Measurements from ENCODE around the gene CACNA1H. TPM values are rescaled to one million over a fixed set of nuclear protein-coding genes. Genes with fewer than 3 reads are reported as not detected.

CACNA1H gene
- total and polyA plus RNA-seq, 2 of the 4 experiments (the other 2 are of a cell fraction), result 1.6 to 5.8 TPM

GRCh38 chr16:1174477-1175357 is 21.8 kb downstream of the CACNA1H start:
- WGBS, 2 experiments (ENCODE audit: extremely low coverage in 2 of 2, insufficient read length in 1 of 2), result 47% methylated on average over 15 of the region's 38 CpGs; no CpG with 5 or more reads in 1 of the 2 experiments
- Histone ChIP-seq H3K4me3 (ENCODE audit: insufficient read depth, low read depth, low read length) (no peak overlapping the region), H3K27ac (ENCODE audit: insufficient read depth, low read length) (peak overlapping the region; percentile 18; the same call in 1 of the 2 replicates), H3K27me3 (ENCODE audit: control insufficient read depth, insufficient read depth, low read length) (no peaks in the 10 kb centered on the region; the same call in 1 of the 2 replicates), H3K56ac (ENCODE audit: extremely low read depth, insufficient read depth, low read length) (no peak overlapping the region), H3K14ac (replicated peaks; ENCODE audit: low read depth, low read length) (no peak overlapping the region), H3K9me1 (ENCODE audit: insufficient read depth, low read length) (0 out of 2 replicates have a peak, but pooled peaks cover 3% of the 10 kb centered on the region), H3K79me1 (ENCODE audit: low read depth in 1 of 2, low read length in 2 of 2) (no peaks in the 10 kb centered on the region), H3K23ac (ENCODE audit: low read depth, low read length) (no peak overlapping the region), H2AFZ (replicated peaks; ENCODE audit: low read length, poor library complexity) (no peak overlapping the region), H3K4ac (ENCODE audit: low read depth, low read length) (peak overlapping the region; percentile 77), H2BK5ac (ENCODE audit: low read depth, low read length, poor library complexity, severe bottlenecking) (no peak overlapping the region), H3K9me3 (ENCODE audit: control insufficient read depth, insufficient read depth, low read length) (no peaks in the 10 kb centered on the region), H2AK9ac (replicated peaks; ENCODE audit: low read depth, low read length, poor library complexity) (peak overlapping the region; percentile 78), H3K4me2 (ENCODE audit: low read depth, low read length) (no peak overlapping the region; the same call in 1 of the 2 replicates), H2AK5ac (ENCODE audit: low read depth, low read length) (peak overlapping the region; percentile 51; the same call in 1 of the 2 replicates), H4K5ac (ENCODE audit: low read depth, low read length) (no peak overlapping the region), H2BK20ac (ENCODE audit: low read depth, low read length) (no peak overlapping the region), H3K4me1 (ENCODE audit: control insufficient read depth, insufficient read depth, low read length) (peaks cover 14% of the 10 kb centered on the region), H3K36me3 (ENCODE audit: control insufficient read depth, insufficient read depth, low read length) (no peaks in the 10 kb centered on the region), H2BK15ac (ENCODE audit: low read depth, low read length) (no peak overlapping the region), H4K20me1 (ENCODE audit: insufficient read depth, low read length) (no peaks in the 10 kb centered on the region; the same call in 1 of the 2 replicates), H4K8ac (ENCODE audit: low read depth in 2 of 2, low read length in 2 of 2) (peak overlapping the region in 1 of 2 experiments; percentile 23; a peak in 1 of 4 replicates), H4K91ac (ENCODE audit: insufficient read depth, low read depth, low read length) (no peak overlapping the region; the same call in 1 of the 2 replicates), H3K18ac (ENCODE audit: low read depth, low read length) (no peak overlapping the region), H3K9ac (ENCODE audit: low read depth, low read length) (no peak overlapping the region), H2BK120ac (ENCODE audit: low read depth, low read length) (peak overlapping the region; percentile 42; the same call in 1 of the 2 replicates)
- in situ Hi-C loops (cut with MboI; ENCODE audit: low sequenced_read_pairs) (no loop called here), dilution Hi-C loops (cut with HindIII; ENCODE audit: low sequenced_read_pairs, unreplicated experiment) (no loop called here), intact Hi-C loops (cut with micrococcal nuclease) (no loop called here)
- POLR2A ChIA-PET (ENCODE audit: unreplicated experiment), result no interaction called here
- no TSS peak for BruUV-seq (replicated peaks)
- ATAC-seq (ENCODE audit: low read depth), result peak; percentile 76
- TF ChIP-seq NFE2L2 (IDR thresholded peaks at IDR 0.05; ENCODE audit: low read depth, low read length), result no peak
- no peak for TF ChIP-seq POLR2A (IDR thresholded peaks at IDR 0.05; ENCODE audit: low read depth, low read length)
- TF ChIP-seq MXI1 (IDR thresholded peaks at IDR 0.05; ENCODE audit: borderline replicate concordance, low read depth, low read length), result 0 out of 2 replicates have a peak, but pooled peaks have one; percentile 7
- no peak for TF ChIP-seq CTCF (conservative IDR thresholded peaks at IDR 0.05; ENCODE audit: low read depth, low read length)
- TF ChIP-seq RFX5 (IDR thresholded peaks at IDR 0.05; ENCODE audit: low read depth, low read length), result no peak
- TF ChIP-seq MAFK (IDR thresholded peaks at IDR 0.05; ENCODE audit: low read depth, low read length), result no peak
- no peak for TF ChIP-seq RCOR1 (IDR thresholded peaks at IDR 0.05; ENCODE audit: insufficient replicate concordance, low read length)
- TF ChIP-seq FOS (IDR thresholded peaks at IDR 0.05; ENCODE audit: low read depth, low read length), result 0 out of 2 replicates have a peak, but pooled peaks have one; percentile 17
- 0 out of 2 replicates have a peak, but pooled peaks have one; percentile 22 for TF ChIP-seq MAZ (IDR thresholded peaks at IDR 0.05; ENCODE audit: borderline replicate concordance, low read depth, low read length)
- CTCF ChIA-PET, result interaction anchor here (0.6 kb wide), 1 partner anchor 362 kb away, joined by 3 read pairs; no protein-coding TSS in a partner anchor
- DNase-seq, result peak; percentile 51
